Heart left ventricle (tissue), 16 donors: Measurements from ENCODE around the gene OLFM1. TPM values are rescaled to one million over a fixed set of nuclear protein-coding genes. Genes with fewer than 3 reads are reported as not detected.

Experiments
- ATAC-seq, 4 donors: fragments of 200-7000 bp; cut with Tn5 transposase; one replicate each; pipeline ENCODE4 v1.9.1; 2020 to 2022; ENCODE audit warnings: moderate library complexity in 4 of 4, mild to moderate bottlenecking in 3 of 4, moderate number of reproducible peaks in 1 of 4
- DNase-seq, 5 donors: peaks; one replicate each; pipeline ENCODE4 v3.0.0-alpha.2; 2020
- H3K27ac ChIP-seq, 12 donors: fragments of 200-600 bp; sonication (generic) in 4 of 12; one replicate each; pipeline versions ENCODE4 v1.5.0 to v1.8.0; 2016 to 2022; ENCODE audit warnings: mild to moderate bottlenecking in 2 of 12
- H3K27me3 ChIP-seq, 9 donors: fragments of 200-600 bp; sonication (generic) in 2 of 9; one replicate each; pipeline versions ENCODE4 v1.5.1 to v1.8.0; 2016 to 2022; ENCODE audit warnings: mild to moderate bottlenecking in 3 of 9
- H3K36me3 ChIP-seq, 9 donors: fragments of 200-600 bp; sonication (generic) in 2 of 9; one replicate each; pipeline versions ENCODE4 v1.5.0 to v1.8.0; 2018 to 2022; ENCODE audit warnings: mild to moderate bottlenecking in 2 of 9
- H3K4me1 ChIP-seq, 12 donors: fragments of 200-600 bp; sonication (generic) in 4 of 12; one replicate each; pipeline versions ENCODE4 v1.5.0 to v1.8.0; 2016 to 2022; ENCODE audit warnings: mild to moderate bottlenecking in 3 of 12
- H3K4me3 ChIP-seq, 12 donors: fragments of 200-600 bp; sonication (generic) in 4 of 12; one replicate each; pipeline versions ENCODE4 v1.5.0 to v1.8.0; 2017 to 2022; ENCODE audit warnings: mild to moderate bottlenecking in 9 of 12, moderate library complexity in 4 of 12
- H3K9me3 ChIP-seq, 12 donors: fragments of 200-600 bp; sonication (generic) in 4 of 12; one replicate each; pipeline versions ENCODE4 v1.5.0 to v1.8.0; 2016 to 2022; ENCODE audit warnings: mild to moderate bottlenecking in 1 of 12
- CTCF ChIP-seq, 12 donors: fragments of 200-600 bp; sonication (generic) in 4 of 12; IDR thresholded peaks; one replicate each; pipeline versions ENCODE4 v1.5.0 to v1.8.0; 2018 to 2022; ENCODE audit warnings: antibody characterized with exemption in 12 of 12, mild to moderate bottlenecking in 5 of 12
- POLR2A ChIP-seq, 2 donors: fragments of 450-650 bp; IDR thresholded peaks; one replicate each; pipeline ENCODE4 v1.6.1; 2017; ENCODE audit warnings: antibody characterized with exemption in 2 of 2, mild to moderate bottlenecking in 2 of 2, moderate library complexity in 2 of 2
- WGBS, 4 donors: extraction: QIAGEN DNeasy Blood & Tissue Kit in 2 of 4; methylation state at CpG; one replicate each; pipeline versions ENCODE4 v1.1.5 to v1.1.7; 2013 to 2018; 5-methylcytosine and 5-hydroxymethylcytosine counted together
- intact Hi-C, 10 donors: fragments of 100-400 bp; cut with DNase I; formaldehyde crosslinking; loops; one replicate each; pipeline versions ENCODE4 v1.11.1 to v1.14.2; 2022
- polyA plus RNA-seq, 2 donors: library from polyadenylated mRNA; stranded (reverse); fragments of 200-250 nt; gene quantifications; one replicate each; pipeline ENCODE4 v1.2.3, GENCODE V29; 2013
- total RNA-seq, 9 donors: library from RNA; depleted of rRNA in 2 of 9; stranded (reverse); fragments of >200 nt in 2 of 9; fragmentation: NEBNext Ultra II Directional in 3 of 9; extraction: Animal tissue kit (Norgen Biotek cat#: 25700) in 3 of 9; gene quantifications; one replicate each; pipeline versions ENCODE4 v1.1.0 to v1.2.4, GENCODE V29; 2016 to 2023
- donor health status: ischemic (EF 13 %, LVEDD 7.1; RV severe dilation, severe dysfunction).
- donor health status: healthy with polysubstance abuse.
- donor health status: DM: no; HTN: yes; CAD: no.
- donor health status: DM: no; HTN: no; CAD: no.
- donor health status: ischemic (EF 25% LVEDD 6.9; RV normal size, moderate dysfunction).
- donor health status: ischemic (EF 25% LVEDD 5.7; RV mildly dilated, moderate dysfunction).
- donor health status: healthy.
- donor health status: DM: yes; HTN: yes; CAD: no.
- donor health status: ischemic (EF 35%, LVEDD 5.7; RV mildly dilated, moderate dysfunction).
- donor health status: nonischemic (EF 11% LVEDD 7.7; RV severe dilation, severe dysfunction).
- donor health status: DM: yes; HTN: yes; CAD: no.
- donor health status: PGD.
- donor health status: ischemic (EF 29% LVEDD 5.4; RV normal size, mild dysfunction).
- donor health status: nonischemic (EF 23%, LVEDD 6.1; RV moderate dilation, normal function).

Gene OLFM1
- total and polyA plus RNA-seq, 11 donors: 3.5 to 11.8 (median 8.1) TPM

- ATAC-seq (no peak), DNase-seq (no peak)
- Histone ChIP-seq H3K27ac (no peak overlapping the region), H3K36me3 (no peaks in the 10 kb centered on the region), H3K4me1 (peaks cover 0 to 22% (median 12%) of the 10 kb centered on the region in 12 donors), H3K9me3 (no peaks in the 10 kb centered on the region), H3K27me3 (peaks cover 15 to 50% (median 21%) of the 10 kb centered on the region in 9 donors), H3K4me3 (no peak overlapping the region)
- WGBS, 4 donors: 60 to 82% (median 77%) methylated on average over 1 of the region's 1 CpG
- TF ChIP-seq POLR2A (IDR thresholded peaks at IDR 0.05) (no peak), CTCF (IDR thresholded peaks at IDR 0.05) (no peak)
- intact Hi-C loops: no loop called here
Measured at GRCh38 chr9:135091545-135091944, 4.1 kb downstream of the OLFM1 start.

DNA sequence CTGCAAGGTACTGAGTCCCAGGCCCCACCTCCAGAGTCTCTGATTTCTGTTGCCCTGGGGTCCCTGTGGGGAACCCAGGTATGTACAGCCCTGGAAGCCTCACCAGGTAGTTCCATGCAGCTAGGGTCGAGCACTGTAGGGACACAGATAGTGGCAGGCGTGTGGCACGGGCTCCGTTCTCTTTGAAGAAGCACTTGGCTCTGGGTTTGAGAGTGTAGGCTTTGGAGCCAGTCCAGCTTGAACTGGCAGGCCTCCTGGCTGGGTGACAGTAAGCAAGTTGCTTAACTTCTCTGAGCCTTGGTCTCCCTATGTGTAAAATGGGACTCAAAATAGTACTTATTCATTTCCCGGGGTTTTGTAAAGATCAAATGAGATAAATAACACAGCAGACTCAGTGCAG lies 5.6 kb downstream of the OLFM1 start:
- WGBS, 4 donors: 67 to 89% (median 78%) methylated on average over 1 to 5 of the region's 5 CpGs
- no peak for DNase-seq
- Histone ChIP-seq H3K9me3 (no peaks in the 10 kb centered on the region), H3K4me3 (no peak overlapping the region), H3K27ac (no peak overlapping the region), H3K36me3 (no peaks in the 10 kb centered on the region), H3K4me1 (peaks cover 0 to 10% (median 5%) of the 10 kb centered on the region in 12 donors), H3K27me3 (peaks cover 8 to 38% (median 15%) of the 10 kb centered on the region in 9 donors)
- ATAC-seq: no peak
- TF ChIP-seq POLR2A (IDR thresholded peaks at IDR 0.05): no peak
- TF ChIP-seq CTCF (IDR thresholded peaks at IDR 0.05): no peak
- intact Hi-C loops: no loop called here

- H3K4me3 ChIP-seq: no peak overlapping the region
- H3K27ac ChIP-seq: no peak overlapping the region
- DNase-seq (no peak), ATAC-seq (no peak)
- 66 to 76% (median 71%) methylated on average over 13 of the region's 13 CpGs for WGBS, 4 donors
- TF ChIP-seq CTCF (IDR thresholded peaks at IDR 0.05): no peak
- no peak for TF ChIP-seq POLR2A (IDR thresholded peaks at IDR 0.05)
- H3K4me1 ChIP-seq: peaks cover 0 to under 1% (median 0%) of the 10 kb centered on the region in 12 donors
- intact Hi-C loops: no loop called here
- H3K27me3 ChIP-seq: peaks cover 0 to 29% (median 6%) of the 10 kb centered on the region in 9 donors
- H3K36me3 ChIP-seq: peaks cover 0 to 6% (median 0%) of the 10 kb centered on the region in 9 donors
- no peaks in the 10 kb centered on the region for H3K9me3 ChIP-seq
Measured at GRCh38 chr9:135093911-135094584, 6.6 kb downstream of the OLFM1 start.

DNA sequence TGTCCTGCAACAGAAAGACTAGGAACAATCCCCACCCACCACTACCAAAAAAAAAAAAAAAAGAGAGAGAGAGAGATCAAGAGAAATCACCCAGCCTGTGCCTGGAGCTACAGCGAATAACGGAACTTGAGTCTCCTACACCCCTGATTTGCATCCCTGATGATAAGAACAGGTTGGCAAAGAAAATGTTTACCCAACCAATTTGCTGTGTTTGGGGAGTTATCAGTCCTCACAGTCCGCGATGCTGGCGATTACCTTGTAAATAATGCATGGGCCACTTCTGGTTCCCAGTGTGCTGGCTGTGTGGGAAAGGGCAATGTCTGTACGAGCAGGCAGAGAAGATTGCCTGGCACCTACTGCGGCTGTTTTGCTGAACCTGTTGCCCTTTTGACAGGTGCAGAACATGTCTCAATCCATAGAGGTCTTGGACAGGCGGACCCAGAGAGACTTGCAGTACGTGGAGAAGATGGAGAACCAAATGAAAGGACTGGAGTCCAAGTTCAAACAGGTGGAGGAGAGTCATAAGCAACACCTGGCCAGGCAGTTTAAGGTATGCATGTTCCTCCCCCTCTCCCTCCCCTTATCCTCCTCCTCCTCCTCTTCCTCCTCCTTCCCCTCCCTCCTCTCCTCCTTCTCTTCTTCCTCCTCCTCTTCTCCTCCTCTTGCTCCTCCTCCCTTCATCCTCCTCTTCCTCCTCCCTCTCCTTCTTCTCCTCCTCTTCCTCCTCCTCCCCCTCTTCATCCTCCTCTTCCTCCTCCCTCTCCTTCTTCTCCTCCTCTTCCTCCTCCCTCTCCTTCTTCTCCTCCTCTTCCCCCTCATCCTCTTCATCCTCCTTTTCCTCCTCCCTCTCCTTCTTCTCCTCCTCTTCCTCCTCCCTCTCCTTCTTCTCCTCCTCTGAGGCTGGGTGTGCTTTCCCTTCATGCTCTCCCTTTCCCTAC lies 8.3 kb downstream of the OLFM1 start:
- peaks cover 0 to 15% (median 0%) of the 10 kb centered on the region in 9 donors for H3K27me3 ChIP-seq
- peaks cover 0 to 10% (median 0%) of the 10 kb centered on the region in 9 donors for H3K36me3 ChIP-seq
- DNase-seq (no peak), ATAC-seq (no peak)
- no peak for TF ChIP-seq POLR2A (IDR thresholded peaks at IDR 0.05)
- no peak for TF ChIP-seq CTCF (IDR thresholded peaks at IDR 0.05)
- intact Hi-C loops: no loop called here
- H3K4me3 ChIP-seq: no peak overlapping the region
- H3K27ac ChIP-seq: no peak overlapping the region
- no peaks in the 10 kb centered on the region for H3K4me1 ChIP-seq
- no peaks in the 10 kb centered on the region for H3K9me3 ChIP-seq
- 49 to 64% (median 59%) methylated on average over 9 of the region's 9 CpGs for WGBS, 4 donors
